ENCODE results near the gene OAS3. TPM values are rescaled to one million over a fixed set of nuclear protein-coding genes. Genes with fewer than 3 reads are reported as not detected.

Gene OAS3
- polyA plus RNA-seq, 3 donors from 2014 or later = 2.2 to 16.7 (median 9.0) TPM

- peaks cover 31 to 75% (median 46%) of the 10 kb centered on the region in 3 donors for H3K36me3 Mint-ChIP-seq
- peaks cover 0 to 1% of the 10 kb centered on the region in 2 donors for H3K4me1 Mint-ChIP-seq
- H3K27me3 Mint-ChIP-seq (ENCODE audit: low read depth in 3 of 3) = peaks cover 0 to 2% (median 0%) of the 10 kb centered on the region in 3 donors
- DNase-seq = no peak
- no peak overlapping the region for H3K27ac Mint-ChIP-seq
- no peak overlapping the region for H3K4me3 Mint-ChIP-seq
- peaks cover 0 to 1% (median 0%) of the 10 kb centered on the region in 6 donors for H3K9me3 Mint-ChIP-seq
Observed at GRCh38 chr12:113005762-113006161, 67.5 kb downstream of the OAS3 start.

GRCh38 chr12:113006206-113006605 is 67.9 kb downstream of the OAS3 start:
- no peak for DNase-seq
- H3K36me3 Mint-ChIP-seq = peaks cover 35 to 77% (median 49%) of the 10 kb centered on the region in 3 donors
- peaks cover 0 to 2% (median 0%) of the 10 kb centered on the region in 6 donors for H3K9me3 Mint-ChIP-seq
- H3K4me3 Mint-ChIP-seq = no peak overlapping the region
- peaks cover 0 to 2% (median 0%) of the 10 kb centered on the region in 3 donors for H3K27me3 Mint-ChIP-seq (ENCODE audit: low read depth in 3 of 3)
- peaks cover 0 to 1% of the 10 kb centered on the region in 2 donors for H3K4me1 Mint-ChIP-seq
- H3K27ac Mint-ChIP-seq = no peak overlapping the region

- Mint-ChIP-seq H3K36me3 (peaks cover 40 to 81% (median 52%) of the 10 kb centered on the region in 3 donors), H3K9me3 (peaks cover 0 to 2% (median 0%) of the 10 kb centered on the region in 6 donors), H3K27ac (peak overlapping the region in 1 of 6 donors; percentile 21), H3K4me3 (no peak overlapping the region), H3K4me1 (peaks cover 0 to 1% of the 10 kb centered on the region in 2 donors), H3K27me3 (ENCODE audit: low read depth in 3 of 3) (peaks cover 0 to 2% (median 0%) of the 10 kb centered on the region in 3 donors)
- DNase-seq = no peak
Observed at GRCh38 chr12:113006641-113007040, 68.4 kb downstream of the OAS3 start.

- DNase-seq = no peak
- peaks cover 0 to 2% (median 0%) of the 10 kb centered on the region in 6 donors for H3K9me3 Mint-ChIP-seq
- H3K27ac Mint-ChIP-seq = peak overlapping the region in 1 of 6 donors; percentile 6
- peaks cover 0 to 1% of the 10 kb centered on the region in 2 donors for H3K4me1 Mint-ChIP-seq
- H3K4me3 Mint-ChIP-seq = no peak overlapping the region
- H3K27me3 Mint-ChIP-seq (ENCODE audit: low read depth in 3 of 3) = peaks cover 0 to 2% (median 0%) of the 10 kb centered on the region in 3 donors
- H3K36me3 Mint-ChIP-seq = peaks cover 45 to 83% (median 57%) of the 10 kb centered on the region in 3 donors
Observed at GRCh38 chr12:113007166-113007565, 68.9 kb downstream of the OAS3 start.

GRCh38 chr12:113010701-113011100 is 72.4 kb downstream of the OAS3 start:
- no peak overlapping the region for H3K4me3 Mint-ChIP-seq
- H3K27me3 Mint-ChIP-seq (ENCODE audit: low read depth in 3 of 3) = peaks cover 0 to 3% (median 0%) of the 10 kb centered on the region in 3 donors
- peaks cover 0 to 2% (median 0%) of the 10 kb centered on the region in 6 donors for H3K9me3 Mint-ChIP-seq
- DNase-seq = no peak
- H3K36me3 Mint-ChIP-seq = peaks cover 41 to 54% (median 43%) of the 10 kb centered on the region in 3 donors
- peak overlapping the region in 3 of 6 donors; percentile 4 to 70 (median 14) for H3K27ac Mint-ChIP-seq
- H3K4me1 Mint-ChIP-seq = no peaks in the 10 kb centered on the region

GRCh38 chr12:113014565-113014964 is 76.3 kb downstream of the OAS3 start:
- peaks cover 23 to 29% (median 23%) of the 10 kb centered on the region in 3 donors for H3K36me3 Mint-ChIP-seq
- H3K27ac Mint-ChIP-seq = no peak overlapping the region
- no peak overlapping the region for H3K4me3 Mint-ChIP-seq
- no peak for DNase-seq
- H3K27me3 Mint-ChIP-seq (ENCODE audit: low read depth in 3 of 3) = peaks cover 0 to 8% (median 4%) of the 10 kb centered on the region in 3 donors
- H3K9me3 Mint-ChIP-seq = peaks cover 0 to 2% (median 0%) of the 10 kb centered on the region in 6 donors
- H3K4me1 Mint-ChIP-seq = no peaks in the 10 kb centered on the region

- no peak overlapping the region for H3K27ac Mint-ChIP-seq
- no peaks in the 10 kb centered on the region for H3K4me1 Mint-ChIP-seq
- peaks cover under 1 to 7% (median 4%) of the 10 kb centered on the region in 3 donors for H3K36me3 Mint-ChIP-seq
- no peak for DNase-seq
- H3K9me3 Mint-ChIP-seq = no peaks in the 10 kb centered on the region
- H3K27me3 Mint-ChIP-seq (ENCODE audit: low read depth in 3 of 3) = peaks cover 0 to 10% (median 4%) of the 10 kb centered on the region in 3 donors
- no peak overlapping the region for H3K4me3 Mint-ChIP-seq
Observed at GRCh38 chr12:113016796-113017195, 78.5 kb downstream of the OAS3 start.

- Mint-ChIP-seq H3K27ac (no peak overlapping the region), H3K27me3 (ENCODE audit: low read depth in 3 of 3) (peaks cover 0 to 10% (median 7%) of the 10 kb centered on the region in 3 donors), H3K36me3 (no peaks in the 10 kb centered on the region), H3K9me3 (no peaks in the 10 kb centered on the region), H3K4me1 (no peaks in the 10 kb centered on the region), H3K4me3 (no peak overlapping the region)
- no peak for DNase-seq
Observed at GRCh38 chr12:113019025-113019424, 80.8 kb downstream of the OAS3 start.

- Mint-ChIP-seq H3K4me1 (no peaks in the 10 kb centered on the region), H3K36me3 (no peaks in the 10 kb centered on the region), H3K27me3 (ENCODE audit: low read depth in 3 of 3) (peaks cover 2 to 9% (median 7%) of the 10 kb centered on the region in 3 donors), H3K9me3 (no peaks in the 10 kb centered on the region), H3K27ac (no peak overlapping the region), H3K4me3 (no peak overlapping the region)
- DNase-seq = no peak
Observed at GRCh38 chr12:113021500-113021899, 83.2 kb downstream of the OAS3 start.

Other genes with a start within 250 kb of the OAS3 start
- gene RPH3A, start 146.7 kb upstream of the OAS3 start, polyA plus RNA-seq = not detected
- gene OAS1, start 31.5 kb upstream of the OAS3 start, polyA plus RNA-seq = 10 to 100 TPM; 22.3 to 46.0 (median 25.6) TPM
- 10 to 100 TPM; 24.3 to 64.5 (median 26.9) TPM for gene OAS2, start 40.0 kb downstream of the OAS3 start, polyA plus RNA-seq
- 1 to 10 TPM in 2 of 3 donors, not detected in 1; 1.1 to 2.1 TPM for gene DTX1, start 118.3 kb downstream of the OAS3 start, polyA plus RNA-seq
- gene RASAL1, start 197.3 kb downstream of the OAS3 start, polyA plus RNA-seq = not detected
- not detected for gene CFAP73, start 211.2 kb downstream of the OAS3 start, polyA plus RNA-seq
- 10 to 100 TPM in 2 of 3 donors, 1 to 10 TPM in 1; 7.8 to 34.2 (median 11.0) TPM for gene DDX54, start 247.0 kb downstream of the OAS3 start, polyA plus RNA-seq
- 10 to 100 TPM; 31.3 to 36.6 (median 33.1) TPM for gene RITA1, start 247.2 kb downstream of the OAS3 start, polyA plus RNA-seq